HL-60/S4 treated with phorbol 12-myristate 13-acetate at 8.2 ng/mL for 4 days and 3 days (cell line): ENCODE results near the gene BACH1.
"Not testable (repeated sequence)": the region's sequence is repeated elsewhere in the genome, so short reads cannot be mapped to it uniquely, and the experiment has no call there.

Source experiments
- in situ Hi-C: fragments of 300-500 bp; cut with MboI; formaldehyde crosslinking; loops from 2 replicates; pipeline ENCODE4 v1.15.0; 2022; ENCODE audit warnings: low sequenced_read_pairs

Gene BACH1

DNA sequence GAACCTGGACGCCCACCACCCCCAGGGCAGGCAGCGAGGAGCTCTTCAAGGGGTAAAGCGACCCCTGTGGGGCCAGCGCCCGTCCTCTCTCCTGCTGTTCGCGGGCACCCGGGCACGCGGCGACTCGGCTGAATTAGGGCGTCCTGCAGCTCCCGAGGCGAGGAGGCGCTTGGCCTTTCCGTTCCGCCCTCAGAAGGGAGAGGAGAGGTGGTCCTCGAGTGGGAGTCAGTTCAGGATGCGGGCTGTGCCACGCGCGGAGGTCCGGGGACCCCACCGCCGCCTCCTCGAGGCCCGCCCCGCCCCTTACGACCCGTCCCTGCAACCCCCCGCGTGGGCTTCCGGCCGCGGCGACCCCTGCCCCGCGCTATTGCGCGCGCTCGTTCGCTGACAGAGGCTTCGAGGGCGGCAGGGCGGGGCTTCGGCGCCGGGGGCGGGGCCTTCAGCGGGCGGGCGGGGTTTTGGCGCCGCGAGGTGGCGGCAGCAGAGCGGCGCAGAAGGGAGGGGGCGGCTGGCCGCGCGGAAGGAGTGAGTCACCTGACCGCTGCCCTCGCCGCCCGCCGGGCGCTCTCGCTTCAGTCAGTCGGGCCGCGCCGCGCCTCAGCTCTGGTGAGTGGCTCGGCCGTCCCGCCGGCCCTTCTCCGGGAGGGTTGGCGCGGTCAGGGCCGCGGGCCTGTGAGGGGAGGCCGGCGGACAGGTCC, at the start of gene BACH1:
TSS of gene BACH1 (plus strand) at position 575 of the 698 bp plus-strand sequence. CDS start 22,359 bp downstream, outside the sequence.
- in situ Hi-C loops: no loop called here

DNA sequence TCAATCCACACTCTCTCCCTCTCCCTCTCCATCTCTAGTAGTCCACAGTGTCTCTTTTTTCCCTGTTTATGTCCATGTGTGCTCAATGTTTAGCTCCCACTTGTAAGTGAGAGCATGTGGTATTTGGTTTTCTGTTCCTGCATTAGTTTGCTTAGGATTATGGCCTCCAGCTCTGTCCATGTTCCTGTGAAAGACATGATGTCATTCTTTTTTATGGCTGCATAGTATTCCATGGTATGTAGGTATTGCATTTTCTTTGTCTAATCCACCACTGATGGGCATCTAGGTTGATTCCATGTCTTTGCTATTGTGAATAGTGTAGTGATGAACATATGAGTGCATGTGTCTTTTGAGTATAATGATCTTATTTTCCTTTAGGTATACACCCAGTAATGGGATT, 49.4 kb upstream of the BACH1 start:
- in situ Hi-C loops: not testable (repeated sequence)

- in situ Hi-C loops: no loop called here
These were observed 48.1 kb upstream of the BACH1 start for GRCh38 chr21:29250636-29251035.

- in situ Hi-C loops: not testable (repeated sequence)
These were observed 44.9 kb upstream of the BACH1 start for GRCh38 chr21:29253861-29254260.

DNA sequence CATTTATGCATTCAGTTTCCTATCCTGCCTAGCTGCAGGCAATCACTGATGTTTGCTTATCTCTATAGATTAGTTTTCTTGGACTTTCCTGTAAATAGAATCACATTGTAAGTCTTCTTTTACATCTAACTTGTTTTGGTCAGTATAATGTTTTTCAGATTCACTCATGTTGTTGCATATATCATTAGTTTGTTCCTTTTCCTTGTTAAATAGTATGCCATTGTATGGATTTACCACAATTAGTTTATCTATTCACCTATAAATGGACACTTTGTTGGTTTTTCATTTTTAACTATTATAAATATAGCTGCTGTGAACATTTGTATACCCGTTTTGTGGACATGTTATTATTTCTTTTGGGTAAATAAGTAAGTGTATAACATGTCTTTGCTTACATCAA, 44.2 kb upstream of the BACH1 start:
- in situ Hi-C loops: no loop called here

GRCh38 chr21:29256126-29256910, 42.4 kb upstream of the BACH1 start:
- in situ Hi-C loops: no loop called here

DNA sequence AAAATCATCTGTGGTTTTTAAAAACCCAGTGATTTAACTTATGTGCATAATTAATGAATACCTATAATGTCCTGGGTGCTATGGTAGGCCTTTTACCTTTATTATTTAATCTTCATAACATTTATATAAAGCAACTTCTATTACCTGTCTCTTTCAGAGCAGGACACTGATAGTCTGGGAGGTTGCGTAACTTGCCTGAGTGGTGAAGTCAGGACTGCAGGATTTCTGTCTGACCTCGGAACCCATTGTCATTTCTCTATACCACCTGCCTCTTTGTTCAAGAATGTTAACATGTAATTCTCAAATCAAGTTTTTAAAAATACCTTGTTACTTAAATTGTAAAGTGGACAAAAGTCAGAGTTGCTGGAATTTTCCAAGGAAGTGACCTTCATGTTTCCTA, 41.0 kb upstream of the BACH1 start:
- in situ Hi-C loops: no loop called here

- in situ Hi-C loops: no loop called here
These were observed 39.9 kb upstream of the BACH1 start for GRCh38 chr21:29258626-29259338.

- in situ Hi-C loops: no loop called here
These were observed 38.3 kb upstream of the BACH1 start for GRCh38 chr21:29260461-29260860.

- in situ Hi-C loops: no loop called here
These were observed 36.9 kb upstream of the BACH1 start for GRCh38 chr21:29261555-29262540.

DNA sequence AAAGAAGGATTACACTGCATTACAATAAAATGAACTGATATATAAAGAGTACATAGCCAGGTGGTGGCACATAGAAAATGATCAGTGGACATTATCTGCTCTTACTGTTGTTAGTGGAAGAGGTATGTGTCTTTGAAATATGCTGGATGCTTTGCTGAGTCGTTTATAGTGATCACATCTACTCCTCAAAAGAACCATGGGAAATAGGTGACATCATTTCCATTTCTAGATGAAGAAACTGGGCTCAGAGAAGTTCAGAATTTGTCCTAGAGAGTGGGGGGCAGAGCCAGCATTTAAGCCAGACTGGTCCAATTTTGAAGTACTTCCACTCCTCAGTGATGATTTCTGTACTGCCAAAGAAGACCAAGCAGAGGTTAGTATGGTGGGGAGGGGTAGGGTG, 34.0 kb upstream of the BACH1 start:
- in situ Hi-C loops: no loop called here

DNA sequence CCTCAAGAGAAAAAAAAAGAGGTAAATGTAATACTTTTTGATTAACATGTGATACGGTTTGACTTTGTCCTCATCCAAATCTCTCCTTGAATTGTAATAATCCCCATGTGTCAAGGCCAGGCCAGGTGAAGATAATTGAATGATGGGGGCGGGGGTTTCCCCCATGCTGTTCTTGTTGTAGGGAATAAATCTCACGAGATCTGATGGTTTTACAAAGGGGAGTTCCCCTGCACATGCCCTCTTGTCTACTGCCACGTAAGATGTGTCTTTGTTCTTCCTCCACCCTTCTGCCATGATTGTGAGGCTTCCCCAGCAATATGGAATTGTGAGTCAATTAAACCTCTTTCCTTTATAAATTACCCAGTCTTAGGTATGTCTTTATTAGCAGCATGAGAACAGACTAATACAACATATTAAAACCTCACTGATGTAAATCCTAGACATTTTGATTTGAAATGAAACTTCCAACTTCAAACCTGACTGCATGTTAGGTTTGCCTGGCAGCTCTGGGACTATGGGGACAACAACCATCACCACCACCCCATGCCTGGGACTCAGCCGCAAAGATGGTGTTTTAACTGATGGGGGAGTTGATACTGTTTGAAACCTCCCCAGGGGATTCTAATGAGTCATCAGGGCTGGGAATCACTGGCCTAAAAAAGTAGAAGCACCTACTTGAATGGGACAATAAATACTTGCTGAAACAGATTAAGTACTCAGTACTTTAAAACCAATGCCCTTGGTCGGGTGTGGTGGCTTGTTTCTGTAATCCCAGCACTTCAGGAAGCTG, 32.8 kb upstream of the BACH1 start:
- in situ Hi-C loops: no loop called here

DNA sequence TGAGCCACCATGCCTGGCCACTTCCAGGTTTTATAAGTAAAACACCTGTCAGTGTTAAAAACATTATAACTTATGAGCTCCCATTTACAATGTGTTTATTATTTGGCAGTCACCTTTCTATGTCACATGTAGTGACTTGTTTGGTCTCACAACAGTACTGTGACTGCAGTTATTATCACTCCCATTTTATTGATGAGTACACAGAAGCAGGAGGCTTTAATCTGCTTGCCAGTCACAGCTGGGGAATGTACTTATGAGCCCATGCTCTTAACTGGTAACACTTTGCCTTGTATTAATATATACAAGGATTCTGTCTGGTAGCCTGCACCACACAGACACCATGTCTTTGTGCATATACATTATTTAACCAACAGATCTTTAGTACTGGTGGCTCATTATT, 31.1 kb upstream of the BACH1 start:
- in situ Hi-C loops: no loop called here

DNA sequence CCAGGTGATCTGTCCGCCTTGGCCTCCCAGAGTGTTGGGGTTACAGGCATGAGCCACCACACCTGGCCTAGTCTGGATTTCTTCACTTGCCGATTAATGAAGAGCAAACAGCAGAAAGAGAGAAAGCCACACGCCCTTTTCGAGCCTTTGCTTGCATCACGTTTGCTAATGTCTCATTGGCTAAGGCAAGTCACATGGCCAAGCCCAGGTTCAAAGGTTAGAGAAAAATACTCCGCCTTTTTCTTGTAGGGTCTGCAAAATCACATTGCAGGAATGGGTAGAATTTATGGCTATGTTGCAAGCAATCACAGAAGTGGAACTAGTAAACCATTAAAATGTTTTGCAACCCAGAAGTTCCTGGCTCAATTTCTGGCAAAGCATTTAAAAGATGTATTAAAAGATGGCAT, 26.8 kb upstream of the BACH1 start:
- in situ Hi-C loops: no loop called here

DNA sequence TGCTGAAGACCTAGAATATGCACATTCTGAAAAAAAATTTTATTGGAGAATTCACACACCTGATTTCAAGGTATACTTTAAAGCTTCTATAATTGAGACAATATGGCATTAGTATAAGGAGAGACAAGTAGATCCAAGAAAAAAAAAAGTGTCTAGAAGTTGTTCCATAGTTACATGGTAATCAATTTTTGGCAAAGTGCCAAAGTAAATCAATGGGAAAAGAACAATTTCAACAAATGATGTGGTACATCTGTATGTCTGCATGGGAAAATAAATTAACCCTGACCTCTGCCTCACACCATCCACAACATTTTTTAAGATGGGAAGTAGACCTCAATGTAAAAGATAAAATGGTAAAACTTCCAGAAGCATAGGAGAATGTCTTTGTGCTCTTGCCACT, 21.3 kb upstream of the BACH1 start:
- in situ Hi-C loops: no loop called here

GRCh38 chr21:29279558-29279957, 19.2 kb upstream of the BACH1 start:
- in situ Hi-C loops: no loop called here

DNA sequence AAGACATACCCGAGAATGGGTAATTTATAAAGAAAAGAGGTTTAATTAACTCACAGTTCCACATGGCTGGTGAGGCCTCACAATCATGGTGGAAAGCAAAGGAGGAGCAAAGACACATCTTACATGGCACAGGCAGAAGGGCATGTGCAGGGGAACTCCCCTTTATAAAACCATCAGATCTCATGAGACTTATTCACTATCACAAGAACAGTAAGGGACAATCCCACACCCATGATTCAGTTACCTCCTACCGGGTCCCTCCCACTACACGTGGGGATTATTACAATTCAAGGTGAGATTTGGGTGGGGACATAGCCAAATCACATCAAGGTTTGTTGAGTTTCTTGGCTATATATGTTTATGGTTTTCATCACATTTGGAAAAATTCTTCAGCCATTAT, 16.9 kb upstream of the BACH1 start:
- in situ Hi-C loops: not testable (repeated sequence)

DNA sequence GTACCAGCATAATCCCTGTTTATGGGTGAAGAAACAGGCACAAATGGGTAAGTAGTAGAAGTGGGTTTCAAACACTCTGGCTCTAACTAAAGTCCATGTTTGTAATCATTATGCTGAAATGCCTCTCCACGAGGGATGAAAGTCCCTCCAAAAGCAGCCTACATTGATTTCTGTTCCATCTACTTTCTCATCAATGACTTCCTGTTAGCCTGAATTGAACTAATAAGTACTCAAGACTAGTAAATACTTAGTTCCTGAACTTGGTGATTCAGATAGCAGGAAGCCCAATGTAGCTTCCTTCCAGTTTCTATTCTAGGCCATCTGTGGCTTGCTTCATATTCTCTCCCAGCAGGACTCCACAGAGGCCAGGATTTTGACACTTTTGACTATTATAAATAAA, 11.3 kb upstream of the BACH1 start:
- in situ Hi-C loops: no loop called here

GRCh38 chr21:29288239-29288638, 10.5 kb upstream of the BACH1 start:
- in situ Hi-C loops: no loop called here

GRCh38 chr21:29289317-29289716, 9.4 kb upstream of the BACH1 start:
- in situ Hi-C loops: no loop called here
